Measurements from ENCODE around the gene ERC2.

Gene ERC2

GRCh38 chr3:56424336-56424735 is 43.9 kb downstream of the ERC2 start:
- DNase-seq, result no peak

- no peak for DNase-seq
Observed at GRCh38 chr3:56423661-56424099, 44.6 kb downstream of the ERC2 start.

- DNase-seq, result no peak
Observed at GRCh38 chr3:56422316-56422715, 46.0 kb downstream of the ERC2 start.

- no peak for DNase-seq
Observed at GRCh38 chr3:56421205-56421604, 47.1 kb downstream of the ERC2 start.

- DNase-seq, result no peak
Observed at GRCh38 chr3:56415652-56416051, 52.6 kb downstream of the ERC2 start.

GRCh38 chr3:56413911-56414310 is 54.4 kb downstream of the ERC2 start:
- DNase-seq, result no peak

- no peak for DNase-seq
Observed at GRCh38 chr3:56411166-56411565, 57.1 kb downstream of the ERC2 start.

- DNase-seq, result no peak
Observed at GRCh38 chr3:56410576-56410975, 57.7 kb downstream of the ERC2 start.

GRCh38 chr3:56409790-56410189 is 58.5 kb downstream of the ERC2 start:
- DNase-seq, result no peak

GRCh38 chr3:56408761-56409196 is 59.5 kb downstream of the ERC2 start:
- no peak for DNase-seq

- no peak for DNase-seq
Observed at GRCh38 chr3:56406826-56407515, 61.3 kb downstream of the ERC2 start.

- DNase-seq, result no peak
Observed at GRCh38 chr3:56404884-56405283, 63.4 kb downstream of the ERC2 start.

- no peak for DNase-seq
Observed at GRCh38 chr3:56398659-56399058, 69.6 kb downstream of the ERC2 start.

GRCh38 chr3:56397798-56398197 is 70.5 kb downstream of the ERC2 start:
- no peak for DNase-seq

- no peak for DNase-seq
Observed at GRCh38 chr3:56389183-56389830, 79.0 kb downstream of the ERC2 start.

GRCh38 chr3:56383092-56383491 is 85.2 kb downstream of the ERC2 start:
- no peak for DNase-seq

GRCh38 chr3:56379723-56380287 is 88.5 kb downstream of the ERC2 start:
- DNase-seq, result no peak

- DNase-seq, result no peak
Observed at GRCh38 chr3:56375654-56376053, 92.6 kb downstream of the ERC2 start.

GRCh38 chr3:56373386-56373785 is 94.9 kb downstream of the ERC2 start:
- DNase-seq, result no peak

- no peak for DNase-seq
Observed at GRCh38 chr3:56370991-56371775, 97.1 kb downstream of the ERC2 start.

GRCh38 chr3:56369914-56370313 is 98.4 kb downstream of the ERC2 start:
- no peak for DNase-seq

GRCh38 chr3:56368846-56369245 is 99.4 kb downstream of the ERC2 start:
- no peak for DNase-seq

GRCh38 chr3:56366641-56367162 is 101.6 kb downstream of the ERC2 start:
- no peak for DNase-seq

Data from DMS153 (cell line).